ENCODE data around the gene B2M.
"Not testable (repeated sequence)": the region's sequence is repeated elsewhere in the genome, so short reads cannot be mapped to it uniquely, and the experiment has no call there.

Gene B2M

GRCh38 chr15:44720460-44721176, 9.3 kb downstream of the B2M start:
- Histone ChIP-seq H3K36me3 (ENCODE audit: control insufficient read depth in 2 of 2, insufficient read depth in 2 of 2, low read length in 2 of 2) (peaks cover 33 to 34% of the 10 kb centered on the region in 2 donors), H3K9ac (ENCODE audit: low read depth in 1 of 2, low read length in 2 of 2) (no peak overlapping the region), H3K4me1 (ENCODE audit: control insufficient read depth in 2 of 2, insufficient read depth in 2 of 2, low read length in 2 of 2) (peaks cover 3 to 5% of the 10 kb centered on the region in 2 donors), H3K27ac (ENCODE audit: low read depth in 2 of 2, low read length in 2 of 2) (no peak overlapping the region), H3K9me3 (ENCODE audit: control insufficient read depth in 2 of 2, low read length in 2 of 2) (no peaks in the 10 kb centered on the region), H3K4me3 (ENCODE audit: low read length in 2 of 2) (no peak overlapping the region), H3K27me3 (ENCODE audit: control insufficient read depth in 2 of 2, insufficient read depth in 2 of 2, low read length in 2 of 2) (no peaks in the 10 kb centered on the region)

GRCh38 chr15:44722011-44722410, 10.7 kb downstream of the B2M start:
- Histone ChIP-seq H3K36me3 (ENCODE audit: control insufficient read depth in 2 of 2, insufficient read depth in 2 of 2, low read length in 2 of 2) (peaks cover 19 to 20% of the 10 kb centered on the region in 2 donors), H3K9ac (ENCODE audit: low read depth in 1 of 2, low read length in 2 of 2) (no peak overlapping the region), H3K27me3 (ENCODE audit: control insufficient read depth in 2 of 2, insufficient read depth in 2 of 2, low read length in 2 of 2) (no peaks in the 10 kb centered on the region), H3K4me1 (ENCODE audit: control insufficient read depth in 2 of 2, insufficient read depth in 2 of 2, low read length in 2 of 2) (peaks cover 13% of the 10 kb centered on the region in 2 donors), H3K9me3 (ENCODE audit: control insufficient read depth in 2 of 2, low read length in 2 of 2) (no peaks in the 10 kb centered on the region), H3K4me3 (ENCODE audit: low read length in 2 of 2) (no peak overlapping the region), H3K27ac (ENCODE audit: low read depth in 2 of 2, low read length in 2 of 2) (peak overlapping the region in 1 of 2 donors; percentile 18)

- peak overlapping the region; percentile 95 to 100 for H3K27ac ChIP-seq (ENCODE audit: low read depth in 2 of 2, low read length in 2 of 2)
Measured at GRCh38 chr15:44726136-44726535, 14.8 kb downstream of the B2M start.

GRCh38 chr15:44726568-44727484, 15.5 kb downstream of the B2M start:
- Histone ChIP-seq H3K4me1 (ENCODE audit: control insufficient read depth in 2 of 2, insufficient read depth in 2 of 2, low read length in 2 of 2) (peaks cover 22 to 24% of the 10 kb centered on the region in 2 donors), H3K9ac (ENCODE audit: low read depth in 1 of 2, low read length in 2 of 2) (peak overlapping the region; percentile 14 to 81), H3K27ac (ENCODE audit: low read depth in 2 of 2, low read length in 2 of 2) (peak overlapping the region; percentile 95 to 100), H3K27me3 (ENCODE audit: control insufficient read depth in 2 of 2, insufficient read depth in 2 of 2, low read length in 2 of 2) (no peaks in the 10 kb centered on the region), H3K36me3 (ENCODE audit: control insufficient read depth in 2 of 2, insufficient read depth in 2 of 2, low read length in 2 of 2) (peaks cover 0 to 4% of the 10 kb centered on the region in 2 donors), H3K4me3 (ENCODE audit: low read length in 2 of 2) (peak overlapping the region; percentile 12 to 70), H3K9me3 (ENCODE audit: control insufficient read depth in 2 of 2, low read length in 2 of 2) (no peaks in the 10 kb centered on the region)

More at GRCh38 chr15:44726136-44726535, 14.8 kb downstream of the B2M start:
- Histone ChIP-seq H3K27me3 (ENCODE audit: control insufficient read depth in 2 of 2, insufficient read depth in 2 of 2, low read length in 2 of 2) (no peaks in the 10 kb centered on the region), H3K9me3 (ENCODE audit: control insufficient read depth in 2 of 2, low read length in 2 of 2) (no peaks in the 10 kb centered on the region), H3K36me3 (ENCODE audit: control insufficient read depth in 2 of 2, insufficient read depth in 2 of 2, low read length in 2 of 2) (no peaks in the 10 kb centered on the region), H3K9ac (ENCODE audit: low read depth in 1 of 2, low read length in 2 of 2) (peak overlapping the region; percentile 14 to 81), H3K4me3 (ENCODE audit: low read length in 2 of 2) (peak overlapping the region; percentile 12 to 70), H3K4me1 (ENCODE audit: control insufficient read depth in 2 of 2, insufficient read depth in 2 of 2, low read length in 2 of 2) (peaks cover 22 to 24% of the 10 kb centered on the region in 2 donors)

- Histone ChIP-seq H3K9ac (ENCODE audit: low read depth in 1 of 2, low read length in 2 of 2) (peak overlapping the region; percentile 72 to 98), H3K36me3 (ENCODE audit: control insufficient read depth in 2 of 2, insufficient read depth in 2 of 2, low read length in 2 of 2) (peaks cover 0 to 6% of the 10 kb centered on the region in 2 donors), H3K27ac (ENCODE audit: low read depth in 2 of 2, low read length in 2 of 2) (peak overlapping the region; percentile 95 to 100), H3K27me3 (ENCODE audit: control insufficient read depth in 2 of 2, insufficient read depth in 2 of 2, low read length in 2 of 2) (no peaks in the 10 kb centered on the region), H3K4me3 (ENCODE audit: low read length in 2 of 2) (peak overlapping the region in 1 of 2 donors; percentile 97), H3K9me3 (ENCODE audit: control insufficient read depth in 2 of 2, low read length in 2 of 2) (no peaks in the 10 kb centered on the region), H3K4me1 (ENCODE audit: control insufficient read depth in 2 of 2, insufficient read depth in 2 of 2, low read length in 2 of 2) (peaks cover 22 to 24% of the 10 kb centered on the region in 2 donors)
Measured at GRCh38 chr15:44727485-44728231, 16.3 kb downstream of the B2M start.

- H3K9me3 ChIP-seq (ENCODE audit: control insufficient read depth in 2 of 2, low read length in 2 of 2); H3K36me3 ChIP-seq (ENCODE audit: control insufficient read depth in 2 of 2, insufficient read depth in 2 of 2, low read length in 2 of 2); H3K27me3 ChIP-seq (ENCODE audit: control insufficient read depth in 2 of 2, insufficient read depth in 2 of 2, low read length in 2 of 2): not testable (repeated sequence)
- peak overlapping the region; percentile 72 to 98 for H3K9ac ChIP-seq (ENCODE audit: low read depth in 1 of 2, low read length in 2 of 2)
- peak overlapping the region; percentile 95 to 100 for H3K27ac ChIP-seq (ENCODE audit: low read depth in 2 of 2, low read length in 2 of 2)
- H3K4me3 ChIP-seq (ENCODE audit: low read length in 2 of 2): peak overlapping the region; percentile 79 to 97
- peaks cover 22 to 24% of the 10 kb centered on the region in 2 donors for H3K4me1 ChIP-seq (ENCODE audit: control insufficient read depth in 2 of 2, insufficient read depth in 2 of 2, low read length in 2 of 2)
Measured at GRCh38 chr15:44728232-44728575, 16.9 kb downstream of the B2M start.

GRCh38 chr15:44728576-44729407, 17.5 kb downstream of the B2M start:
- peak overlapping the region; percentile 98 to 100 for H3K9ac ChIP-seq (ENCODE audit: low read depth in 1 of 2, low read length in 2 of 2)
- H3K9me3 ChIP-seq (ENCODE audit: control insufficient read depth in 2 of 2, low read length in 2 of 2): no peaks in the 10 kb centered on the region
- no peaks in the 10 kb centered on the region for H3K27me3 ChIP-seq (ENCODE audit: control insufficient read depth in 2 of 2, insufficient read depth in 2 of 2, low read length in 2 of 2)
- H3K27ac ChIP-seq (ENCODE audit: low read depth in 2 of 2, low read length in 2 of 2): peak overlapping the region; percentile 95 to 100
- peaks cover 0 to 6% of the 10 kb centered on the region in 2 donors for H3K36me3 ChIP-seq (ENCODE audit: control insufficient read depth in 2 of 2, insufficient read depth in 2 of 2, low read length in 2 of 2)
- peak overlapping the region; percentile 79 to 97 for H3K4me3 ChIP-seq (ENCODE audit: low read length in 2 of 2)
- H3K4me1 ChIP-seq (ENCODE audit: control insufficient read depth in 2 of 2, insufficient read depth in 2 of 2, low read length in 2 of 2): peaks cover 22 to 24% of the 10 kb centered on the region in 2 donors

- no peaks in the 10 kb centered on the region for H3K9me3 ChIP-seq (ENCODE audit: control insufficient read depth in 2 of 2, low read length in 2 of 2)
- peaks cover 0 to 6% of the 10 kb centered on the region in 2 donors for H3K36me3 ChIP-seq (ENCODE audit: control insufficient read depth in 2 of 2, insufficient read depth in 2 of 2, low read length in 2 of 2)
- peaks cover 22 to 24% of the 10 kb centered on the region in 2 donors for H3K4me1 ChIP-seq (ENCODE audit: control insufficient read depth in 2 of 2, insufficient read depth in 2 of 2, low read length in 2 of 2)
- H3K9ac ChIP-seq (ENCODE audit: low read depth in 1 of 2, low read length in 2 of 2): peak overlapping the region; percentile 98 to 100
- peak overlapping the region; percentile 79 to 97 for H3K4me3 ChIP-seq (ENCODE audit: low read length in 2 of 2)
- H3K27me3 ChIP-seq (ENCODE audit: control insufficient read depth in 2 of 2, insufficient read depth in 2 of 2, low read length in 2 of 2): no peaks in the 10 kb centered on the region
- H3K27ac ChIP-seq (ENCODE audit: low read depth in 2 of 2, low read length in 2 of 2): peak overlapping the region; percentile 95 to 100
Measured at GRCh38 chr15:44729408-44730127, 18.3 kb downstream of the B2M start.
